Uterus (tissue), 2 donors: ENCODE measurements around the gene LIN52.

ENCODE experiments used
- POLR2A ChIP-seq, 2 donors: fragments of 450-650 bp; IDR thresholded peaks; one replicate each; pipeline ENCODE4 v1.6.1; 2016; ENCODE audit warnings: antibody characterized with exemption in 2 of 2, mild to moderate bottlenecking in 1 of 2, moderate library complexity in 1 of 2
- TF ChIP-seq, protein P1 (sequence below), 4 experiments: fragments of 200-600 bp in 2 of 4; fragments of 450-650 bp in 2 of 4; sonication (generic) in 2 of 4; IDR thresholded peaks; one replicate each; pipeline ENCODE4 v1.5.1; 2016 to 2019; ENCODE audit warnings: antibody characterized with exemption in 4 of 4, mild to moderate bottlenecking in 2 of 4, moderate library complexity in 1 of 4

DNA sequence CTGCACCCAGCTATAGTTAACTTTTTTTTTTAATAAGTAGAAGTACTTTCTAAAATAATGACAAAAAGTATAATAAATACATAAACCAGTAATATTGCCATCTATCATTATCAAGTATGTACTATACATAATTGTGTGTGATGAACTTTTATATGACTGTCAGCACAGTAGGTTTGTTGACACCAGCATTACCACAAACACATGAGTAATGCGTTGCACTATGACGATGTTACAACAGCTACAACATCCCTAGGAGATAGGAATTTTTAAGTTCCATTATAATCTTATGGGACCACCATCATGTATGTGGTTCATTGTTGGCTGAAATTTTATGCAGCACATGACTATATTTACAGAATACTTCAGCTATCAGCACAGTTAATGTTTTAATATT is 91.6 kb downstream of the LIN52 start:
- TF ChIP-seq, protein P1, sequence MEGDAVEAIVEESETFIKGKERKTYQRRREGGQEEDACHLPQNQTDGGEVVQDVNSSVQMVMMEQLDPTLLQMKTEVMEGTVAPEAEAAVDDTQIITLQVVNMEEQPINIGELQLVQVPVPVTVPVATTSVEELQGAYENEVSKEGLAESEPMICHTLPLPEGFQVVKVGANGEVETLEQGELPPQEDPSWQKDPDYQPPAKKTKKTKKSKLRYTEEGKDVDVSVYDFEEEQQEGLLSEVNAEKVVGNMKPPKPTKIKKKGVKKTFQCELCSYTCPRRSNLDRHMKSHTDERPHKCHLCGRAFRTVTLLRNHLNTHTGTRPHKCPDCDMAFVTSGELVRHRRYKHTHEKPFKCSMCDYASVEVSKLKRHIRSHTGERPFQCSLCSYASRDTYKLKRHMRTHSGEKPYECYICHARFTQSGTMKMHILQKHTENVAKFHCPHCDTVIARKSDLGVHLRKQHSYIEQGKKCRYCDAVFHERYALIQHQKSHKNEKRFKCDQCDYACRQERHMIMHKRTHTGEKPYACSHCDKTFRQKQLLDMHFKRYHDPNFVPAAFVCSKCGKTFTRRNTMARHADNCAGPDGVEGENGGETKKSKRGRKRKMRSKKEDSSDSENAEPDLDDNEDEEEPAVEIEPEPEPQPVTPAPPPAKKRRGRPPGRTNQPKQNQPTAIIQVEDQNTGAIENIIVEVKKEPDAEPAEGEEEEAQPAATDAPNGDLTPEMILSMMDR (IDR thresholded peaks at IDR 0.05): no peak
- no peak for TF ChIP-seq POLR2A (IDR thresholded peaks at IDR 0.05)
